ENCODE measurements around the gene LHFPL5.

The LHFPL5 gene

GRCh38 chr6:35857853-35858252, 52.7 kb downstream of the LHFPL5 start:
- DNase-seq: no peak

- DNase-seq: no peak
Observed at GRCh38 chr6:35859367-35859766, 54.2 kb downstream of the LHFPL5 start.
